ENCODE measurements around the gene TNK1. TPM values are rescaled to one million over a fixed set of nuclear protein-coding genes. Genes with fewer than 3 reads are reported as not detected.
A peak's percentile ranks its signal among the peaks of the same experiment; 100 is the strongest.

Gene TNK1
- total RNA-seq, 1 experiment from 2014 or later: 10.1 TPM

- DNase-seq: no peak
- H3K27me3 Mint-ChIP-seq (ENCODE audit: low read depth): no peaks in the 10 kb centered on the region; the same call in 1 of the 2 replicates
- H3K36me3 Mint-ChIP-seq (ENCODE audit: insufficient read depth in 1 of 3, low read depth in 3 of 3): peaks cover 6 to 27% (median 25%) of the 10 kb centered on the region in 3 experiments; a peak in 6 of 7 replicates
Measured at GRCh38 chr17:7419819-7420610, 39.1 kb downstream of the TNK1 start, which contains the start of gene SPEM1. TSS of gene SPEM1 (plus strand) at chr17:7420324. CDS start at chr17:7420385, 61 bp downstream.

More at GRCh38 chr17:7419819-7420610, 39.1 kb downstream of the TNK1 start, which contains the start of gene SPEM1:
- no CpG with 5 or more reads among the region's 17 CpGs for WGBS (ENCODE audit: extremely low coverage, insufficient read length, low lambda C conversion rate)
- Histone ChIP-seq H3K79me2 (ENCODE audit: insufficient read depth, low read length) (no peaks in the 10 kb centered on the region), H3K23ac (ENCODE audit: insufficient read length, low read depth, low read length) (no peak within 1 kb of the TSS), H2AFZ (ENCODE audit: low read length) (no peak within 1 kb of the TSS), H3K56ac (ENCODE audit: insufficient read length, low read depth, low read length) (no peak within 1 kb of the TSS), H3K4ac (ENCODE audit: low read depth, low read length) (no peak within 1 kb of the TSS), H3K4me1 (ENCODE audit: insufficient read depth, low read length) (no peaks in the 10 kb centered on the region), H3K79me1 (ENCODE audit: insufficient read depth, low read depth, low read length, poor library complexity, severe bottlenecking) (no peaks in the 10 kb centered on the region), H2BK120ac (ENCODE audit: low read depth, low read length, poor library complexity, severe bottlenecking) (no peak within 1 kb of the TSS), H4K8ac (replicated peaks; ENCODE audit: insufficient read length, low read depth, low read length) (no peak within 1 kb of the TSS), H2BK12ac (ENCODE audit: insufficient read length, low read depth, low read length) (no peak within 1 kb of the TSS), H2BK20ac (ENCODE audit: low read depth, low read length, poor library complexity, severe bottlenecking) (no peak within 1 kb of the TSS), H3K27me3 (ENCODE audit: insufficient read depth, low read length) (no peaks in the 10 kb centered on the region), H3K23me2 (ENCODE audit: insufficient read length, low read depth, low read length, poor library complexity, severe bottlenecking) (no peaks in the 10 kb centered on the region), H4K91ac (ENCODE audit: insufficient read length, low read depth, low read length) (no peak within 1 kb of the TSS), H3K14ac (ENCODE audit: insufficient read depth, low read length) (no peak within 1 kb of the TSS), H3K4me2 (ENCODE audit: insufficient read depth, insufficient read length, low read length) (no peak within 1 kb of the TSS), H3K27ac (ENCODE audit: insufficient read length, low read depth, low read length) (no peak within 1 kb of the TSS), H4K5ac (ENCODE audit: insufficient read length, low read depth, low read length) (no peak within 1 kb of the TSS), H3K9ac (ENCODE audit: extremely low read depth, insufficient read length, low read length) (no peak within 1 kb of the TSS), H2BK15ac (ENCODE audit: low read depth, low read length) (no peak within 1 kb of the TSS), H3K18ac (ENCODE audit: insufficient read length, low read depth, low read length) (no peak within 1 kb of the TSS), H4K20me1 (ENCODE audit: control insufficient read depth, insufficient read depth, insufficient read length) (no peaks in the 10 kb centered on the region), H2AK5ac (ENCODE audit: insufficient read length, low read length) (no peak within 1 kb of the TSS), H2BK5ac (ENCODE audit: insufficient read length, low read length) (no peak within 1 kb of the TSS), H3T11ph (ENCODE audit: low read length) (no peak within 1 kb of the TSS), H3K9me3 (ENCODE audit: control insufficient read depth, low read depth, low read length) (no peaks in the 10 kb centered on the region)
- peak within 1 kb of the TSS; percentile 5 to 80 (median 46); a peak in 4 of 7 replicates for H3K27ac Mint-ChIP-seq
- H3K9me3 Mint-ChIP-seq: no peaks in the 10 kb centered on the region; a peak in 1 of 5 replicates
- no peak for TF ChIP-seq CTCF (conservative IDR thresholded peaks at IDR 0.05)
- peaks cover 9 to 26% of the 10 kb centered on the region in 2 experiments for H3K4me1 Mint-ChIP-seq
- no peak within 1 kb of the TSS for H3K4me3 Mint-ChIP-seq

Measured in H9 (cell line).